ENCODE results near the gene CELF4.

CELF4 gene

DNA sequence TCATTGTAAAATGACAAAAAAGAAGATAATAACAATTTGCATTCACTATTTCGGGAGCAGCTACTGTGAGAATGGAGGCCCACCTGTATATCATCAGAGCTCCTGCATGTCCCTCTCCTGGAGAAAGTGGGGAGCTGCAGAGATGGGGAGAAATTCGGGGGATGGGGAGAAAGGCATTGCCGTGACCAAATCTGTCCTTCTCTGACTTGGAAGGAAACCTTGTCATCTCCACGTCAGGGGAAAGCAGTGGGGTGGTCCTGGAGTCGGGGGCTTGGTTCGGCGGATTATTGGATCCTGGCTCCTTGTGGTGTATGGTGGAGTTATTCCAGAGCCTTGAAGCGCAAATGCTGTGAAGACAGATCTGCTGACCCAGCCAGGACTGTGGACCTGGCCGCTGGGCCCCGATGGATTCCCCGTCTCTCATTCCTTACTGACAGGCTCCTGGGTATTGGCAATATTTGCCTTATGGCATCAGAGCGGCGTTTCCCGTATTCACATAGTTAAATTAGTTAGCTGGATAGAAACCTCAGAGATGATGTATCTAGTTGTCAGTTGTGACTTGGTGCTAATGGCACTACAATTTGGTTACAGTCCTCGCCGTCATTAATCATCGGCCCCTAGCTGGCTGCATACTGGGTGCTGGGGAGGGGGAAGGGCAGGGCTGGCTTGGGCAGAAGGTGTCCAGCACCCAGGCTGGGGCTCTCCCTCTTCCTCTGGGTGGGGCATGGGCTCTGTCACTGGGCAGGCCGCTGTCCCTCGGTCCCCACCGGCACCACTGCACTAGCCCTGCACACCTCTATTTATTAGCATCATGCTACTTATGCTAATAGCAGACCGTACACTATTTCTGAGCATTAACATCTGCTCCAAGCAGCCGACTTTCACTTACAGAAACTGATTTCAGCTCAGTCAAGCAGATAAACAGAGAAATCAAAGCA lies 31.7 kb downstream of the CELF4 start:
- Mint-ChIP-seq H3K27me3 (ENCODE audit: low read depth) (peaks cover 9% of the 10 kb centered on the region), H3K4me1 (ENCODE audit: low read depth) (peaks cover 1% of the 10 kb centered on the region), H3K9me3 (no peaks in the 10 kb centered on the region), H3K27ac (no peak overlapping the region), H3K4me3 (no peak overlapping the region), H3K36me3 (ENCODE audit: low read depth) (no peaks in the 10 kb centered on the region)

- Mint-ChIP-seq H3K27me3 (ENCODE audit: low read depth) (no peaks in the 10 kb centered on the region), H3K4me1 (ENCODE audit: low read depth) (peaks cover 1% of the 10 kb centered on the region), H3K27ac (no peak overlapping the region), H3K9me3 (no peaks in the 10 kb centered on the region), H3K4me3 (no peak overlapping the region), H3K36me3 (ENCODE audit: low read depth) (no peaks in the 10 kb centered on the region)
These were observed 32.7 kb downstream of the CELF4 start for GRCh38 chr18:37532917-37533316.

DNA sequence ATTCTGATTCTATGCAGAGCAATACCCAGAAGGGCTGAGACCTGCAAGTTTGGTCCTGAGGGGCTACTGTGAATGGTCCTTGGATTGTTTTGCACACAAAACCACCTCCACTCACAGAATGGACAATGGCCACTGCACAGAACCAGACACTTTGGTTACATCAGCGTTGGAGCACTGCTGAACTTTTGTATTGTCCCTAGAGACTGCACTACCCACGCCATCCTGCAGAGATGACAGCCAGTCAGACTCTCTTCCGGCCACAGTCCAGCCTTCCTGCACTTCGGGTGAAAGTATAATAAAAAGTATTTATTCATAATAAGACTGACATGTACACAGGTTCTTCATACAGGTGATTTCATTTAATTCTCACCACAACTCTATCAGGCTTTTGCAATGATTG lies 35.7 kb downstream of the CELF4 start:
- H3K27me3 Mint-ChIP-seq (ENCODE audit: low read depth), result peaks cover 21% of the 10 kb centered on the region
- H3K4me3 Mint-ChIP-seq, result no peak overlapping the region
- no peaks in the 10 kb centered on the region for H3K9me3 Mint-ChIP-seq
- peaks cover 1% of the 10 kb centered on the region for H3K4me1 Mint-ChIP-seq (ENCODE audit: low read depth)
- H3K27ac Mint-ChIP-seq, result no peak overlapping the region
- H3K36me3 Mint-ChIP-seq (ENCODE audit: low read depth), result no peaks in the 10 kb centered on the region

GRCh38 chr18:37529296-37529695 lies 36.3 kb downstream of the CELF4 start:
- Mint-ChIP-seq H3K4me1 (ENCODE audit: low read depth) (peaks cover 1% of the 10 kb centered on the region), H3K27me3 (ENCODE audit: low read depth) (peaks cover 27% of the 10 kb centered on the region), H3K36me3 (ENCODE audit: low read depth) (no peaks in the 10 kb centered on the region), H3K9me3 (no peaks in the 10 kb centered on the region), H3K4me3 (no peak overlapping the region), H3K27ac (no peak overlapping the region)

GRCh38 chr18:37527395-37527794 lies 38.2 kb downstream of the CELF4 start:
- Mint-ChIP-seq H3K4me3 (no peak overlapping the region), H3K9me3 (no peaks in the 10 kb centered on the region), H3K27me3 (ENCODE audit: low read depth) (peaks cover 39% of the 10 kb centered on the region), H3K27ac (no peak overlapping the region), H3K36me3 (ENCODE audit: low read depth) (no peaks in the 10 kb centered on the region), H3K4me1 (ENCODE audit: low read depth) (peaks cover 1% of the 10 kb centered on the region)

DNA sequence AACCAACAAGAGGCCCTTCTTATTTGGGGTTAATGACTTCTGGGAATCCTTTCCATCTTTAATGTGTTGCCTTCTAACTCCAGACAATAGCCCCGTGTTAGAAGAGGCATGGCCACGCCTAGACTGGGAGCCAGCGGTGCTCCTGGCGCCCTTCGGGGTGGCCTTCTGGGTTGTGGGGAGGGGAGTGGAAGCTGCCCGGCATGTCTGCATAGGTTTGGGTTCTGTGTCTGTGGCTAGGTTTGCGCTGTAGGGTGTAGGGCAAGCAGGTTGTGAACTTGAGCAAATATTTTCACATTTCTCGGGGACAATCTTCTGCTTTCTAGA lies 40.4 kb downstream of the CELF4 start:
- Mint-ChIP-seq H3K4me3 (no peak overlapping the region), H3K9me3 (no peaks in the 10 kb centered on the region), H3K27ac (no peak overlapping the region), H3K4me1 (ENCODE audit: low read depth) (no peaks in the 10 kb centered on the region), H3K27me3 (ENCODE audit: low read depth) (peaks cover 42% of the 10 kb centered on the region), H3K36me3 (ENCODE audit: low read depth) (no peaks in the 10 kb centered on the region)

GRCh38 chr18:37524498-37525261 lies 40.9 kb downstream of the CELF4 start:
- Mint-ChIP-seq H3K27ac (no peak overlapping the region), H3K9me3 (no peaks in the 10 kb centered on the region), H3K4me1 (ENCODE audit: low read depth) (no peaks in the 10 kb centered on the region), H3K4me3 (no peak overlapping the region), H3K27me3 (ENCODE audit: low read depth) (peaks cover 42% of the 10 kb centered on the region), H3K36me3 (ENCODE audit: low read depth) (no peaks in the 10 kb centered on the region)

DNA sequence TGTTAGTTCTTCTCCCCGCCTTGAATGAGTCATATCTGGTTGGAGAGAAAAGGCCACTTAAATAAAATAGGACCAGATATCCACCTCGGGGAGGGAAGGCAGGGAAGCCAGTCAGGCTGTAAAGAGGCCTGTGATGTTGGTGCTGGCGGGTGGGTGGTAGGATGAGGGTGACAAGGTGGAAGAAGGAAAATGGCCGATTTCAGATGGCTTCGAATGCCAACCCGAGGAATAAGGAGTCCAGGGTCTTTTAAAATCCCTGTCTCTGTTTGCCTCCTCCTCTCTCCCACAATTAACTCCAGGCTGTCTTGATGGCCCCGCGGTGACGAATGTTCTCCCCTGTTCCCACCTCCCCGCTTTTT lies 41.5 kb downstream of the CELF4 start:
- H3K27me3 Mint-ChIP-seq (ENCODE audit: low read depth), result peaks cover 42% of the 10 kb centered on the region
- H3K36me3 Mint-ChIP-seq (ENCODE audit: low read depth), result no peaks in the 10 kb centered on the region
- no peaks in the 10 kb centered on the region for H3K9me3 Mint-ChIP-seq
- H3K27ac Mint-ChIP-seq, result no peak overlapping the region
- H3K4me3 Mint-ChIP-seq, result no peak overlapping the region
- H3K4me1 Mint-ChIP-seq (ENCODE audit: low read depth), result no peaks in the 10 kb centered on the region

- Mint-ChIP-seq H3K36me3 (ENCODE audit: low read depth) (no peaks in the 10 kb centered on the region), H3K27ac (no peak overlapping the region), H3K4me3 (no peak overlapping the region), H3K27me3 (ENCODE audit: low read depth) (peaks cover 39% of the 10 kb centered on the region), H3K9me3 (no peaks in the 10 kb centered on the region), H3K4me1 (ENCODE audit: low read depth) (no peaks in the 10 kb centered on the region)
These were observed 43.8 kb downstream of the CELF4 start for GRCh38 chr18:37521510-37522465.

DNA sequence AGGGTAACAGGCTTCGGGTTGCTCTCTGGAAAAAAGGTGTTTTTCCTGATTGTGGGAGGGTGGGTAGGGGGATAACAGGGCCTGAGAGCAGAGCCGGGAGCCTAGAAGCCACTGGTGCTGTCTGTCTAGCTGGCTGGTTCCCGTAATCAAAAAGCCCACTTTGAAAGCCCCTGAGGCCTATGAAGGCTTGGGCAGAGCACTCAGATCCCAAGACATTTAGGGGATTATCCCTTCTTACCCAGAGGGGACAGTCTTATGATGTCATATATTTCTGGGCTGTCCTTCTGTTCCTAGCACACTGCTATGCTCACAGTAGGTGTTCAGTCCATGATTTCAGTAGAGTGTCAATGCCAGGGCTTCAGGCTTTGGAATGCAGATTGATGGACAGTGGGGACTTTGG lies 45.1 kb downstream of the CELF4 start:
- H3K4me1 Mint-ChIP-seq (ENCODE audit: low read depth), result no peaks in the 10 kb centered on the region
- H3K27ac Mint-ChIP-seq, result no peak overlapping the region
- no peaks in the 10 kb centered on the region for H3K9me3 Mint-ChIP-seq
- H3K27me3 Mint-ChIP-seq (ENCODE audit: low read depth), result peaks cover 27% of the 10 kb centered on the region
- no peaks in the 10 kb centered on the region for H3K36me3 Mint-ChIP-seq (ENCODE audit: low read depth)
- H3K4me3 Mint-ChIP-seq, result no peak overlapping the region

DNA sequence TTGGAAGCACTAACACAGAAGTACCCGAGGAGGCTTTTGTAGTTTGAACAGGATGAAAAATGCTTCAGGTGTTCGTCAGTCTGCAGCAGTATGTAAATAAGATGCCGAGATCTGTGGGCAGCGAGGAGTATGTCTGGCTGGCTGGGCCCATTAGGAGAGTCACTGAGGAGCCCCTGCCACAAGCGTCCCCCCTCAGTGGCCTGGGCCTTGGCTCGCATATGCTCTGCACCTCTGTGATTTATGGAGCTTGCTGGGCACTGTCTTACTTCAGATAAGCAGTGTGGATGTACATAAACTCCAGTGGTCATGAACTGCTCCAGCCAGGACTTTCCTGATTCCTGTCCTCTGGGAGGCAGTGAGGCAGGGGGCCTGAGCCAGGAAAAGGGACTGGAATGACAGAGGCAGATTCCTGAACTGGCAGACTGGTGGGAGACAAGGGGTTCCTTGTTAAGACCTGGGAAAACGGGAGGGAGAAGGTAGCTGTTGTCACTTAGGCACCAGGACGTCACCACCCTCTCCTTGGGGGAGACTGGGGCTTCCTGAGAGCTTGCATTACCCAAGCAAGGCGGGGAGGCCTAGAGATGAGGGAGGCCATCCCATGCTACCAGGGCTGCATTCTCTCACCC lies 46.0 kb downstream of the CELF4 start:
- Mint-ChIP-seq H3K4me1 (ENCODE audit: low read depth) (no peaks in the 10 kb centered on the region), H3K27ac (no peak overlapping the region), H3K36me3 (ENCODE audit: low read depth) (no peaks in the 10 kb centered on the region), H3K27me3 (ENCODE audit: low read depth) (peaks cover 19% of the 10 kb centered on the region), H3K9me3 (no peaks in the 10 kb centered on the region), H3K4me3 (no peak overlapping the region)

DNA sequence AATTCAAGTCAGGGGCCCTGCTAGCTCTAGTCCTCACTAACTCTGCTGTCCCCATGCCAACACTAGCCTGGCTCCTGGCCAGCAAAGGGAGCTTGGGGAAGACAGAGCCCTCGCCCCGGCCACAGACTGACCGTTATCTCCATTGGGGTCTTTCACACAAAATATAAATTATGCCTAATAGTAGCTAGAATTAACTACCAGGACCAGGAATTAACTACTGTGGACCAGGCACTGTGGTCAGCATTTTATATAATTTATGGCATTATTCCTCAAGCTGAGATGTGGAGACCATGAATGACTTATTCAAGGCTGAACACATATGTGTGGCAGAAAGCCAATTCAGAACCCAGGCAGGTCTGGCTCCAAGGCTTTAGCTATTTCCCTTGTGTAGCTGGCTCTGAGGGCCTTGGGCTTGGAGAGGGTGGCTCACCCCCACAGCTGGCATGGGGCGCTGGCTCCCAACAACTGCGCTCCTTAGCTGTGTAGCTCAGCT lies 49.2 kb downstream of the CELF4 start:
- Mint-ChIP-seq H3K4me3 (no peak overlapping the region), H3K36me3 (ENCODE audit: low read depth) (no peaks in the 10 kb centered on the region), H3K4me1 (ENCODE audit: low read depth) (no peaks in the 10 kb centered on the region), H3K27me3 (ENCODE audit: low read depth) (peaks cover 4% of the 10 kb centered on the region), H3K27ac (no peak overlapping the region), H3K9me3 (no peaks in the 10 kb centered on the region)

DNA sequence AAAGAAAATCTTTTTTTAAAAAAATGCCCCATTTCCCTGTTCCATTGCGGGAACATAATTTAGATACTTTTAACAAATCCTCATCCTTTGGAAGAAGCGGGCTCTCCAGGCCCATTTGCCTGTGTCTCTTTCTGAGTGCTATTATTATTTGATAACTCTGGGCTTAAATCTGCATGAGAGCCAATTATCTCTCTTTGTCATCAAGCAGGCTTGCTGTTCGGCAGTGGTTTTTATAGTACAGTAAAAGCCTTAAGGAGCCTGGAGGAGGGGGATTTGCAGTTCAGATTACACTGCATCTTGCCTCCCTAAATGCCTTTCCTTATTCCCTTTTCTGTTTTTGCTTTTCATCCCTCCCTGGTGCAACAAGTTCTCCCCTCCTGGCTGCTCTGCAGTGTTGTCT lies 50.6 kb downstream of the CELF4 start:
- Mint-ChIP-seq H3K27me3 (ENCODE audit: low read depth) (peaks cover 4% of the 10 kb centered on the region), H3K4me3 (no peak overlapping the region), H3K36me3 (ENCODE audit: low read depth) (no peaks in the 10 kb centered on the region), H3K4me1 (ENCODE audit: low read depth) (no peaks in the 10 kb centered on the region), H3K9me3 (no peaks in the 10 kb centered on the region), H3K27ac (no peak overlapping the region)

DNA sequence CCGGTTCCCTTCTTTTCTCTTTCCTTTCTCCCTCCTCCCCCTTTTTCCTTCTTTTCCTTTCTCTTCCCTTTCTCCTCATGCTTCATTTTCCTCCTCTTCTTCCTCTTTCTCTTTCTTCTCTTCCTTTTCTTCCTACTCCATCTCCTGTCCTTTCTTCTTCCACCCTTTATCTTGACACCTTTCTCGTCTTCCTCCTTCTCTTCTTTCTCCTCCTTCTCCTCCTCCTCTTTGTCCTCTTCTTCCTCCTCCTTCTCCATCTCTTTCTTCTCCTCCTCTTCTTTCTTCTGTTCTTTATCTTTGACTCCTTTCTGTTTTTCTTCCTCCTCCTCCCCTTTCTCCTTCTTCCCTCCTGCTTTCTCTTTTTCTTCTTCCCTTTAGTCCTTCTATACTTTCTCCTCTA lies 53.2 kb downstream of the CELF4 start:
- Mint-ChIP-seq H3K4me1 (ENCODE audit: low read depth) (no peaks in the 10 kb centered on the region), H3K36me3 (ENCODE audit: low read depth) (no peaks in the 10 kb centered on the region), H3K4me3 (no peak overlapping the region), H3K27ac (no peak overlapping the region), H3K9me3 (no peaks in the 10 kb centered on the region), H3K27me3 (ENCODE audit: low read depth) (peaks cover 4% of the 10 kb centered on the region)
